Glutamatergic neuron (in vitro differentiated cells): ENCODE measurements around the gene LAPTM4A. TPM values are rescaled to one million over a fixed set of nuclear protein-coding genes. Genes with fewer than 3 reads are reported as not detected.
"Not testable (repeated sequence)": the region's sequence is repeated elsewhere in the genome, so short reads cannot be mapped to it uniquely, and the experiment has no call there.

Source experiments
- DNase-seq: peaks from one replicate; pipeline ENCODE4 v3.0.0; 2022
- H3K27ac Mint-ChIP-seq: one replicate; pipeline ENCODE4 v1.8.0; 2020; ENCODE audit warnings: mild to moderate bottlenecking, mixed read lengths, inconsistent platforms; ENCODE audit not compliant: unreplicated experiment
- H3K27me3 Mint-ChIP-seq: one replicate; pipeline ENCODE4 v1.8.0; 2020; ENCODE audit warnings: mild to moderate bottlenecking, moderate library complexity, mixed read lengths, inconsistent platforms; ENCODE audit not compliant: unreplicated experiment
- H3K36me3 Mint-ChIP-seq: one replicate; pipeline ENCODE4 v1.8.0; 2020; ENCODE audit warnings: mild to moderate bottlenecking, mixed read lengths, inconsistent platforms; ENCODE audit not compliant: unreplicated experiment
- H3K4me1 Mint-ChIP-seq: one replicate; pipeline ENCODE4 v1.8.0; 2020; ENCODE audit warnings: mild to moderate bottlenecking, low read depth, mixed read lengths, inconsistent platforms; ENCODE audit not compliant: unreplicated experiment
- H3K4me3 Mint-ChIP-seq: one replicate; pipeline ENCODE4 v1.8.0; 2020; ENCODE audit warnings: mild to moderate bottlenecking, mixed read lengths, inconsistent platforms; ENCODE audit not compliant: unreplicated experiment
- H3K9me3 Mint-ChIP-seq: one replicate; pipeline ENCODE4 v1.8.0; 2020; ENCODE audit warnings: mild to moderate bottlenecking, moderate library complexity, mixed read lengths, inconsistent platforms; ENCODE audit not compliant: unreplicated experiment
- CTCF ChIP-seq: fragments of 200-600 bp; sonication (generic); IDR thresholded peaks from one replicate; pipeline ENCODE4 v1.5.0; 2021; ENCODE audit not compliant: partially characterized antibody, unreplicated experiment
- total RNA-seq: library from RNA; stranded (reverse); fragmentation: NEBNext Ultra II Directional; extraction: Animal tissue kit (Norgen Biotek cat#: 25700); gene quantifications from one replicate; pipeline ENCODE4 v1.2.1, GENCODE V29; 2021; ENCODE audit not compliant: unreplicated experiment

LAPTM4A gene
- total RNA-seq, 1 donor from 2014 or later = 147 TPM

DNA sequence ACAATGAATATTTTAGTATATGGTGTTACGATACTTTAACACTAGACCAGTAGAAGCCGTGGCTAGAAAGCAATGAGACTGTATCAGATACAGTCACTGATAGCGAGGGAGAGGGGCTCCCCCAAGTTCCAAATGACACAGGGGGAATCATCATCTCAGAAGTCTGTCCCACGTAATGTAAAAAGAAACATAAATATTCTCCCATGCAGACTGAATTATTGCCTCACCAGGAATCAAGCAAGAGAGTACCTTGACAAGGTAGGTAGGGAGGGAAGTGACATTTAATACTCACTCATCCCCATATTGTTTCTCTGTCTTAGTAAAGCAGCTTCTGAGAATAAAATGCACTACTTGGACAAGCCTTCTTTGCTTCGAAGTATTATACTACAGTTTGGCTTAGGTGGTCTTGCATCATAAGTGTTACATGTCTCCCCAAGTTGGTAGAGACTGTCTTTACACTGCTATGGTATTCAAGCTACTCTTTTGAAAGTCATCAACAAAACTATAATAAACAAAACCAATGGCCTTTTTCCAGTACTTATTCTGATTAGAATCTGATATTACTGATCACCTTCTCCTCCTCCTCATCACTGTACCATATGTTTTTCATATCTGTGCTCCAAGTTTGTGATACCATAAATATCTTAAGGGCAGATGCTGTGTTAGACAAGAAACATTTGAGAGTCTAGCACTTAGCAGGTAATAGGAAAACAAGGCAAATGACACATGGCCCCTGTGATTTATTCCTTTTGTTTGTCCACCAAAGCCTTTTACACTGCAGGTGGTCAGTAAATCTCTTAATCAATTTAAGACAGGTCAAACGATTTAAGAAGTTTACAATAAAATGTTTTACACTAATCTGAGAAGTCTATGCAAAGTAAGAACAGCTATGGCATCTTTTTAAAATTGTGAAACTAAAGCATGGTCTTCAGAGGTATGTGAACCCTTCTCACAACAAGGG is 2.7 kb downstream of the LAPTM4A start:
- DNase-seq = no peak
- peaks cover 9% of the 10 kb centered on the region for H3K9me3 Mint-ChIP-seq
- no peak overlapping the region for H3K4me3 Mint-ChIP-seq
- H3K27me3 Mint-ChIP-seq = peaks cover 10% of the 10 kb centered on the region
- peaks cover 21% of the 10 kb centered on the region for H3K4me1 Mint-ChIP-seq
- H3K27ac Mint-ChIP-seq = no peak overlapping the region
- no peaks in the 10 kb centered on the region for H3K36me3 Mint-ChIP-seq
- no peak for TF ChIP-seq CTCF

- Mint-ChIP-seq H3K4me1 (peaks cover 30% of the 10 kb centered on the region), H3K27ac (peak overlapping the region; percentile 48)
- not testable (repeated sequence) for H3K27me3 Mint-ChIP-seq, H3K36me3 Mint-ChIP-seq, H3K4me3 Mint-ChIP-seq, DNase-seq, H3K9me3 Mint-ChIP-seq
Measured at GRCh38 chr2:20045712-20046292, 5.6 kb downstream of the LAPTM4A start.

DNA sequence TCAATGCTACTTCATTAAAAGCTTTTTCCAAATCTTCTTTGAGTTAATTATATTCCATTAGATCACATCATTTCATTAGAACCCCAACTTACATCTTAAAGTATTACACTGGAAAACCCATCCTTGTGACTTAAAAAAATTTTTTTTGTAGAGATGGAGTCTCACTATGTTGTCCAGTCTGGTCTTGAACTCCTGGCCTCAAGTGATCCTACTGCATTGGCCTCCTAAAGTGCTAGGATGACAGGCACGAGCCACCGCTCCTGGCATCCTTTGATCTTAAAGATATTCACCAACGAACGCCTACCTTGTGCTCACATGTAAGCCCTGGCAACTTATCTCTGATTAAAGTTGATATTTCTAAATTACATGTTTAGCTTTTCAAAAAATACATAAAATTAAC is 6.7 kb downstream of the LAPTM4A start:
- no peaks in the 10 kb centered on the region for H3K36me3 Mint-ChIP-seq
- peaks cover under 1% of the 10 kb centered on the region for H3K9me3 Mint-ChIP-seq
- no peak for DNase-seq
- H3K4me1 Mint-ChIP-seq = peaks cover 30% of the 10 kb centered on the region
- TF ChIP-seq CTCF = no peak
- no peak overlapping the region for H3K4me3 Mint-ChIP-seq
- H3K27ac Mint-ChIP-seq = peak overlapping the region; percentile 22
- peaks cover 3% of the 10 kb centered on the region for H3K27me3 Mint-ChIP-seq

- Mint-ChIP-seq H3K9me3 (no peaks in the 10 kb centered on the region), H3K27me3 (no peaks in the 10 kb centered on the region), H3K4me1 (peaks cover 18% of the 10 kb centered on the region), H3K27ac (no peak overlapping the region), H3K4me3 (no peak overlapping the region), H3K36me3 (no peaks in the 10 kb centered on the region)
- no peak for TF ChIP-seq CTCF
- DNase-seq = no peak
Measured at GRCh38 chr2:20042531-20042930, 8.9 kb downstream of the LAPTM4A start.

DNA sequence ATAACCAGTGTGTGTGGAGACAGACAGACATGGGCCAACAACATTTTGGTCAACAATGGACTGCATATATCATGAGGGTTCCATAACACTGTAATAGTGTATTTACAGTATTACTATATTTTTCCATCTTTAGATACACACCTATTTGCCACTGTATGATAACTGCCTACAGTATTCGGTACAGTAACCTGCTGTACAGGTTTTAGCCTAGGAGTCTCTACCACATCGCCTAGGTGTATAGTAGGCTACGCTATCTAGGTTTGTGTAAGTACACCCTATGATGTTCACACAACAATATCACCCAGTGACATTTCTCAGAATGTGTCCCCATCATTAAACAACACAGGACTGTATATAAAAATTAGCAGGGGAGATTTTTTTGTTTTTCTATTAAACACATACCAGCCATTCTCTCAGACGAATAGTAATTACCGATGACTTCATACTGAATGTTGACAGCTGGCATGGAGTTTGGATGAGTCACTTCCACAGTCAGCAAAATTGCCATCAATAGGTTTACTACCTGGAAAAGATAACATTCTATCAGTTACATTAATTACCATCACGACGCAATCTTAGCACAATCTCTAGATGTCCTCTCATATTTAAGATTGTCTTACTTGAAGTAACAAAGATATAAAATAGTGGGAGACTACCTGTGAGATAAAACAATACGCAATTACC is 10.8 kb downstream of the LAPTM4A start:
- DNase-seq = no peak
- Mint-ChIP-seq H3K27ac (peak overlapping the region; percentile 23), H3K36me3 (no peaks in the 10 kb centered on the region), H3K27me3 (no peaks in the 10 kb centered on the region), H3K9me3 (no peaks in the 10 kb centered on the region), H3K4me3 (no peak overlapping the region), H3K4me1 (peaks cover 15% of the 10 kb centered on the region)
- TF ChIP-seq CTCF = no peak
